SK-N-SH (cell line): Measurements from ENCODE around the gene EVI5. TPM values are rescaled to one million over a fixed set of nuclear protein-coding genes. Genes with fewer than 3 reads are reported as not detected.
"Not testable (repeated sequence)": the region's sequence is repeated elsewhere in the genome, so short reads cannot be mapped to it uniquely, and the experiment has no call there.

ENCODE experiments used
- CTCF ChIA-PET: fragments of 300-600, 350-600 bp; formaldehyde crosslinking; extraction: SDS; loops from one replicate; lab custom pipeline; 2021; lab: Yijun Ruan, JAX
- POLR2A ChIA-PET: fragments of 350-600 bp; sonication (Branson Sonifier 250); formaldehyde crosslinking; extraction: SDS; loops from one replicate; lab custom pipeline; 2020; ENCODE audit warnings: antibody characterized with exemption, inconsistent platforms; lab: Yijun Ruan, JAX
- DNase-seq: peaks from one replicate; pipeline ENCODE4 v3.0.0; 2012
- H2AFZ ChIP-seq: fragments of 200-600 bp; sonication (generic); 2 replicates; pipeline ENCODE4 v1.8.1; 2016; ENCODE audit warnings: antibody characterized with exemption, mild to moderate bottlenecking, low read depth
- H3F3A ChIP-seq: fragments of 200-600 bp; sonication (generic); replicated peaks from 2 replicates; pipeline ENCODE3; 2016; ENCODE audit warnings: antibody characterized with exemption, mild to moderate bottlenecking; ENCODE audit not compliant: insufficient read depth
- H3K27ac ChIP-seq, 2 experiments: fragments of 200-500 bp in 1 of 2; fragments of 200-600 bp in 1 of 2; sonication (Bioruptor generic) in 1 of 2; sonication (generic), shearing (Covaris generic) in 1 of 2; 2 replicates each; pipeline versions ENCODE4 v1.5.1 to v1.6.1; 2014 to 2016; ENCODE audit warnings: low read depth in 2 of 2, inconsistent platforms in 1 of 2, low read length in 1 of 2, mild to moderate bottlenecking in 1 of 2, mixed read lengths in 1 of 2
- H3K27me3 ChIP-seq: fragments of 200-600 bp; sonication (generic), shearing (Covaris generic); 2 replicates; pipeline ENCODE4 v1.6.1; 2016; ENCODE audit warnings: mixed run types; ENCODE audit not compliant: insufficient read depth
- H3K36me3 ChIP-seq, 2 experiments: fragments of 200-500 bp in 1 of 2; fragments of 200-600 bp in 1 of 2; sonication (Bioruptor generic) in 1 of 2; sonication (generic) in 1 of 2; replicated peaks in 1 of 2; 2 replicates each; pipeline versions ENCODE3 to v1.5.1; 2014 to 2016; ENCODE audit warnings: low read length in 1 of 2, mild to moderate bottlenecking in 1 of 2; ENCODE audit not compliant: insufficient read depth in 2 of 2, control insufficient read depth in 1 of 2
- H3K4me1 ChIP-seq, 2 experiments: fragments of 200-500 bp in 1 of 2; fragments of 200-600 bp in 1 of 2; sonication (Bioruptor generic) in 1 of 2; sonication (generic), shearing (Covaris generic) in 1 of 2; 2 replicates each; pipeline versions ENCODE4 v1.5.1 to v1.6.1; 2014 to 2016; ENCODE audit warnings: low read depth in 1 of 2, low read length in 1 of 2, mixed run types in 1 of 2; ENCODE audit not compliant: insufficient read depth in 2 of 2, control insufficient read depth in 1 of 2
- H3K4me2 ChIP-seq: fragments of 200-600 bp; sonication (generic), shearing (Covaris generic); 2 replicates; pipeline ENCODE4 v1.6.1; 2017; ENCODE audit warnings: mixed run types
- H3K4me3 ChIP-seq, 2 experiments: fragments of 200-500 bp in 1 of 2; fragments of 200-600 bp in 1 of 2; sonication (Bioruptor generic) in 1 of 2; sonication (generic), shearing (Covaris generic) in 1 of 2; 2 replicates each; pipeline versions ENCODE4 v1.5.1 to v1.8.1; 2014 to 2016; ENCODE audit warnings: low read depth in 2 of 2, inconsistent platforms in 1 of 2, low read length in 1 of 2, mild to moderate bottlenecking in 1 of 2, mixed read lengths in 1 of 2, moderate library complexity in 1 of 2
- H3K79me2 ChIP-seq: fragments of 200-600 bp; sonication (generic); 2 replicates; pipeline ENCODE4 v1.8.1; 2017; ENCODE audit warnings: mild to moderate bottlenecking; ENCODE audit not compliant: insufficient read depth
- H3K9ac ChIP-seq: fragments of 200-600 bp; sonication (generic); 2 replicates; pipeline ENCODE4 v1.6.1; 2017; ENCODE audit warnings: mixed run types
- H3K9me2 ChIP-seq: fragments of 200-600 bp; sonication (generic); 2 replicates; pipeline ENCODE4 v1.6.1; 2017; ENCODE audit warnings: mixed run types
- H3K9me3 ChIP-seq: fragments of 200-600 bp; sonication (generic); 2 replicates; pipeline ENCODE4 v1.6.1; 2017; ENCODE audit warnings: mixed run types, mild to moderate bottlenecking, moderate library complexity
- H4K20me1 ChIP-seq: fragments of 200-600 bp; sonication (generic); 2 replicates; pipeline ENCODE4 v1.6.1; 2017; ENCODE audit warnings: mild to moderate bottlenecking, mixed run types; ENCODE audit not compliant: insufficient read depth
- ELF1 ChIP-seq: IDR thresholded peaks from 2 replicates; pipeline ENCODE4 v1.4.0; 2012
- FOSL2 ChIP-seq: IDR thresholded peaks from 2 replicates; pipeline ENCODE4 v1.4.0; 2012; ENCODE audit warnings: low read depth, mild to moderate bottlenecking, moderate library complexity, borderline replicate concordance
- MAX ChIP-seq: IDR thresholded peaks from 2 replicates; pipeline ENCODE4 v1.4.0; 2012; ENCODE audit warnings: low read depth
- NRF1 ChIP-seq: IDR thresholded peaks from 2 replicates; pipeline ENCODE4 v1.6.1; 2012; ENCODE audit warnings: low read depth, mild to moderate bottlenecking, low read length
- RAD21 ChIP-seq: IDR thresholded peaks from 2 replicates; pipeline ENCODE4 v1.6.1; 2012; ENCODE audit warnings: mild to moderate bottlenecking, low read length
- RFX5 ChIP-seq: IDR thresholded peaks from 2 replicates; pipeline ENCODE4 v1.6.1; 2012; ENCODE audit warnings: mild to moderate bottlenecking, improper control_type of control experiment, low read length
- TAF1 ChIP-seq: IDR thresholded peaks from 2 replicates; pipeline ENCODE4 v1.6.1; 2012; ENCODE audit warnings: low read depth, mild to moderate bottlenecking, low read length, moderate library complexity, borderline replicate concordance
- TEAD4 ChIP-seq: IDR thresholded peaks from 2 replicates; pipeline ENCODE4 v1.4.0; 2012; ENCODE audit warnings: mild to moderate bottlenecking, borderline replicate concordance; ENCODE audit not compliant: insufficient read depth
- WGBS: methylation state at CpG from one replicate; pipeline ENCODE4 v1.1.6; 2017; ENCODE audit warnings: low lambda C conversion rate; 5-methylcytosine and 5-hydroxymethylcytosine counted together
- polyA plus RNA-seq, 3 experiments: library from polyadenylated mRNA; depleted of rRNA; stranded (reverse); fragments of >200 nt; gene quantifications; 2 replicates each; pipeline ENCODE4 v1.2.3, GENCODE V29; 2012

EVI5 gene
- polyA plus RNA-seq, 1 of the 3 experiments (the other 2 are of a cell fraction), result 5.7 TPM

- DNase-seq, result no peak
- WGBS, result 5% methylated on average over 6 of the region's 25 CpGs
- POLR2A ChIA-PET, result interaction anchor here (0.9 to 1.4 kb wide), 2 partner anchors 13 to 48 kb away, joined by 3 to 13 read pairs; partner anchors contain the start of gene RPL5
- Histone ChIP-seq H3K9ac (peak overlapping the region; percentile 94), H3F3A (peaks cover 6% of the 10 kb centered on the region), H3K9me2 (no peaks in the 10 kb centered on the region), H4K20me1 (peaks cover 12% of the 10 kb centered on the region; the same call in 1 of the 2 replicates), H3K27ac (peak overlapping the region; percentile 79 to 97), H2AFZ (peak overlapping the region; percentile 82), H3K27me3 (no peaks in the 10 kb centered on the region), H3K4me3 (peak overlapping the region; percentile 70 to 79), H3K4me1 (peaks cover 0 to 3% of the 10 kb centered on the region in 2 experiments; a peak in 1 of 4 replicates), H3K9me3 (no peaks in the 10 kb centered on the region), H3K79me2 (peaks cover 52% of the 10 kb centered on the region), H3K36me3 (no peaks in the 10 kb centered on the region), H3K4me2 (peak overlapping the region; percentile 72)
- CTCF ChIA-PET, result interaction anchor here (0.6 to 3.8 kb wide), 4 partner anchors 8 to 258 kb away, joined by 3 to 18 read pairs (median 3); partner anchors contain the start of gene RPL5
- TF ChIP-seq RAD21, result no peak
- TF ChIP-seq MAX, result 0 out of 2 replicates have a peak, but pooled peaks have one; percentile 5
- TF ChIP-seq NRF1, result peak; percentile 41
These were observed 778 bp downstream of the EVI5 start for GRCh38 chr1:92784021-92784638.

GRCh38 chr1:92783550-92783949 lies 1.4 kb downstream of the EVI5 start:
- H3K4me1 ChIP-seq, H3K9me2 ChIP-seq, H3K9me3 ChIP-seq, POLR2A ChIA-PET, H2AFZ ChIP-seq, DNase-seq, H3F3A ChIP-seq, H3K27me3 ChIP-seq, H3K36me3 ChIP-seq: not testable (repeated sequence)
- CTCF ChIA-PET, result interaction anchor here (1.1 to 3.8 kb wide), 2 partner anchors 48 to 301 kb away, joined by 3 to 18 read pairs; partner anchors contain the start of gene RPL5
- 61% methylated on average over 14 of the region's 14 CpGs for WGBS
- Histone ChIP-seq H3K9ac (peak overlapping the region; percentile 94; the same call in 1 of the 2 replicates), H3K4me2 (peak overlapping the region; percentile 72), H3K79me2 (peaks cover 58% of the 10 kb centered on the region), H3K27ac (peak overlapping the region in 1 of 2 experiments; percentile 97; a peak in 2 of 4 replicates), H3K4me3 (peak overlapping the region; percentile 70 to 79; a peak in 3 of 4 replicates), H4K20me1 (peaks cover 13% of the 10 kb centered on the region; the same call in 1 of the 2 replicates)

GRCh38 chr1:92778376-92778775 lies 6.5 kb downstream of the EVI5 start:
- H3K4me1 ChIP-seq, result no peaks in the 10 kb centered on the region
- WGBS, result 96% methylated on average over 1 of the region's 1 CpG
- POLR2A ChIA-PET, result no interaction called here

More at GRCh38 chr1:92778376-92778775, 6.5 kb downstream of the EVI5 start:
- Histone ChIP-seq H3K79me2 (peaks cover 94% of the 10 kb centered on the region), H3K9ac (no peak overlapping the region), H3K36me3 (no peaks in the 10 kb centered on the region), H3F3A (peaks cover under 1% of the 10 kb centered on the region), H3K4me2 (no peak overlapping the region), H3K9me3 (no peaks in the 10 kb centered on the region), H3K4me3 (no peak overlapping the region), H3K27ac (no peak overlapping the region), H3K27me3 (no peaks in the 10 kb centered on the region), H2AFZ (no peak overlapping the region), H3K9me2 (no peaks in the 10 kb centered on the region), H4K20me1 (peaks cover 18% of the 10 kb centered on the region; the same call in 1 of the 2 replicates)
- DNase-seq, result no peak
- TF ChIP-seq TAF1 (no peak), NRF1 (no peak), ELF1 (no peak), FOSL2 (no peak), TEAD4 (no peak), RFX5 (no peak)
- CTCF ChIA-PET, result interaction anchor here (1.4 kb wide), 1 partner anchor 40 kb away, joined by 4 read pairs; no protein-coding TSS in a partner anchor
